ENCODE results near the gene SLC8B1.

The SLC8B1 gene

GRCh38 chr12:113267621-113268020 is 67.3 kb downstream of the SLC8B1 start:
- DNase-seq: no peak

GRCh38 chr12:113266106-113266895 is 68.6 kb downstream of the SLC8B1 start:
- no peak for DNase-seq

GRCh38 chr12:113263431-113263963 is 71.4 kb downstream of the SLC8B1 start:
- no peak for DNase-seq

- no peak for DNase-seq
Measured at GRCh38 chr12:113262710-113263109, 72.2 kb downstream of the SLC8B1 start.

- DNase-seq: no peak
Measured at GRCh38 chr12:113261847-113262470, 73.0 kb downstream of the SLC8B1 start.

GRCh38 chr12:113260636-113261300 is 74.1 kb downstream of the SLC8B1 start:
- no peak for DNase-seq

- no peak for DNase-seq
Measured at GRCh38 chr12:113260127-113260526, 74.8 kb downstream of the SLC8B1 start.

- DNase-seq: no peak
Measured at GRCh38 chr12:113257564-113257963, 77.3 kb downstream of the SLC8B1 start.

GRCh38 chr12:113254298-113254697 is 80.6 kb downstream of the SLC8B1 start:
- DNase-seq: no peak

GRCh38 chr12:113253532-113254285 is 81.2 kb downstream of the SLC8B1 start:
- no peak for DNase-seq

GRCh38 chr12:113252494-113252893 is 82.4 kb downstream of the SLC8B1 start:
- DNase-seq: no peak

GRCh38 chr12:113251404-113252070 is 83.4 kb downstream of the SLC8B1 start:
- no peak for DNase-seq

GRCh38 chr12:113250045-113250444 is 84.9 kb downstream of the SLC8B1 start:
- no peak for DNase-seq

- DNase-seq: no peak
Measured at GRCh38 chr12:113249546-113249945, 85.4 kb downstream of the SLC8B1 start.

- no peak for DNase-seq
Measured at GRCh38 chr12:113248842-113249435, 86.0 kb downstream of the SLC8B1 start.

Data from activated T-cell treated with anti-CD3 and anti-CD28 coated beads, Interleukin-2, amount 50 U/mL, for 1 hour (primary cell).